ENCODE data around the gene PLXNB2.

The PLXNB2 gene

DNA sequence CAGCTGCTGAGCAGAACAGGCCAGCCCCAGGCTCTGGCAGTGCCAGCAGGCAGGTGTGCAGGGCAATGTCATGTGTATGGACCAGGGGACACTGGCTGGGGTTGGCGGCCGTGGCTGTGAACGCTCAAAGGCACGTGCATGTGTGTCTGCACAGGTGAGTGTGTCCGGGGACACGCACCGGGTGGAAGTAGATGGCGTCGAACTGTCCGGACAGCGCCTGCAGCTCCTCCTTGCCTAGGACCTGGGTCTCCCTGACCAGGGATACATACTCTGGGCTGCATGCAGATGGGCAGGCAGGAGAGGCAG lies 57.2 kb downstream of the PLXNB2 start:
- no peak for DNase-seq

- no peak for DNase-seq
These were observed 57.9 kb downstream of the PLXNB2 start for GRCh38 chr22:50249341-50250248.

DNA sequence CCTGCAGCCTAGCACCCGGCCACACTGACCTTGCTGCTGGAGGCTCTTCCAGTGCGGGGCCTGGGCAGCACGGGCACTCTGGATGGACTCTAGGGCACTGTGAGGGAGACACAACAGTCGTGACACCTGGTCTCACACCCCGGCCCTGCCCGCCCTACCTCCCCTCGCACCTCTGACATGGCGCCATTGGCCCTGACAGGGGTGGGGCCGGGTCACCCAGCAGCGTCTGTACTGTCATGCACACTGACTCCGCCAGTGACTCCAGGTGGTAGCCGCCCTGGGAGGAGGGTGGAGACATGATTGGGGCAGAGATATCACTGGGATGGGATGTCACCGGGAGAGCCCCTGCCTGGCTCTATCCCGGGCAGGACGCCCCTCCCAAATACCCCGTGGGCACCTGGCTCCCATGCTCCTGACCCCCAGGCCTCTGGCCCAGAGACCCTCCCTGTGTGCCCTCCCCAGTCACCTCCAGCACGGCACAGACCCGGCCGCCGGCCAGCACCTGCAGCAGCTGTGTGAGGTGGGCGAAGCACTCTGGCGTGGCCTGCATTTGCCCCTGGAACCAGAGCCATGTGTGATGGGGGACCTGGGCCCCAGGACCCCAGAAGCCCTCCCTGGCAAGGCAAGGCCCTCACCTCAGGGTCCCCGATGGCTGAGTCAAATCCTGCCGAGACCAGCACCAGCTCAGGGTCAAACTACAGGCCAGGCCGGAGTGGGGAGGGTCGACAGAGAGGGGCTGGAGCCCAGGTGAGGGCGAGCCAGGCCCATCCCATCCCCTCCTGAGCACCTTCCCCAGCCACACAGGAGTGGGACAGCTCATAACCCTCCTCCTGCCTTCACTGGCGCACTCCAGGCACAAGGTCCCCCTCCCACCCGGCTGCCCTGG lies 59.0 kb downstream of the PLXNB2 start:
- no peak for DNase-seq

DNA sequence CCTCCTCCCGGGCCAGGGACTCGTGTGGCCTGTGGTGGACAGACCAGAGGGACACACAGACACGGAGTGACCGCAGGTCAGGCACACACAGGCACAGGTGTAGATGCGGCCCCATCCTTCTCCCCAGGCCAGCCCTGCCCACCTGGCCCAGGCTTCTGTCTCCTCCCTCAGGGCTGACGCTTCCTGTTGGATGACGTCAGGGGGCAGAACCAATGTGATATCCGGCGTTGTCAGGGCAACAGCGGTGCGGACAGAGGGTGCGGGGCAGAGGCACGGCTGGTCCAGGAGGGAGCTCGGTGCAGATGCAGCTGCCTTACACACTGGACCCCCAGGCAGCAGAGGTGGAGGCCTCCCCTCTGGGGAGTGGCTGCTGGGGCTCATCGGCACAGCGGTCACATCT lies 59.7 kb downstream of the PLXNB2 start:
- peak; percentile 58 for DNase-seq

DNA sequence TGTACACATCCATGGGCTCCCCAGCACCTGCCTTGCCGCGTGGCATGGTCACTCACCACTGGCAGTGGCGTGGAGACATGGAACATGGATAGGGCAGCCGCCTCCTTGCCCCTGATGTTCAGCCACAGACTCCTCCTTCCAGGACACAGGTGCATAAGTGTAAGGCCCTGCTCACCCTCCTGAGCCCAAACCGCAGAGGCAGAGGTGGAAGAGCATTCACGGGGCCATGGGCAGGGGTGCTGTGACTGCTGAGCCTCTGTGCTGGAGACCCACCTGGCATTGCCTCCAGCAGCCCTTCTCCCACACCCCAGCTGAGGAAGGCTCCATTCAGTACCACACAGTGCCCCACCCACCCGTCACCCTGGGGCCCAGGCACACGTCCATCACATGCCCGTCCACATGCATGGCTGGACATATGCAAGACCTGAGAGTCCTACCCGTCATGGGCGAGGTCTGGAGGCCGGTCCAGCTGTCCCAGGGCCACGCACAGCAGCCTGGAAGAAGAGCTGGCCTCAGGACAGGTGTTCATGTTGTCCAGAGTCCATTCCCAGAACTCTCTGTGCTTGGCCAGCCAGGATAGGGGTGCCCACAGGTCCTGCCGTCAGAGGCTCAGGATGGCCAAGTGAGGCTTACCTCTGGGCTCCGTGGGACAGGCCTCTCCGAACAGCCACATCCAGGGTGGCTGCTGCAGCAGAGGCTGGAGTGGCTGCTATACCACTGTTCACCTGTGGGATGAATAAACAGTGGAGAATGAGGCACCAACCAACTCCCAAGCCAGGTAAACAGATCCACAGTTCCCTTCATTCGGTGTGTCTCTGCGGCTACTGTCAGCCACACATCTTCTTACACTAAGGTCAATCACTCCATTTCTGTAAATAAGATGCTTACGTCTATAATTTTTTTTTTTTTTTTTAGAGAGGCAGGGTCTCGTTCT lies 60.9 kb downstream of the PLXNB2 start:
- peak; percentile 17 for DNase-seq

- DNase-seq, result peak; percentile 76
These were observed 62.0 kb downstream of the PLXNB2 start for GRCh38 chr22:50245214-50246072.

- DNase-seq, result peak; percentile 93
These were observed 62.8 kb downstream of the PLXNB2 start, which contains the start of gene TUBGCP6 for GRCh38 chr22:50244420-50245213. Gene TUBGCP6 (minus strand): TSS chr22:50245023. CDS start chr22:50244459, 564 bp downstream.

DNA sequence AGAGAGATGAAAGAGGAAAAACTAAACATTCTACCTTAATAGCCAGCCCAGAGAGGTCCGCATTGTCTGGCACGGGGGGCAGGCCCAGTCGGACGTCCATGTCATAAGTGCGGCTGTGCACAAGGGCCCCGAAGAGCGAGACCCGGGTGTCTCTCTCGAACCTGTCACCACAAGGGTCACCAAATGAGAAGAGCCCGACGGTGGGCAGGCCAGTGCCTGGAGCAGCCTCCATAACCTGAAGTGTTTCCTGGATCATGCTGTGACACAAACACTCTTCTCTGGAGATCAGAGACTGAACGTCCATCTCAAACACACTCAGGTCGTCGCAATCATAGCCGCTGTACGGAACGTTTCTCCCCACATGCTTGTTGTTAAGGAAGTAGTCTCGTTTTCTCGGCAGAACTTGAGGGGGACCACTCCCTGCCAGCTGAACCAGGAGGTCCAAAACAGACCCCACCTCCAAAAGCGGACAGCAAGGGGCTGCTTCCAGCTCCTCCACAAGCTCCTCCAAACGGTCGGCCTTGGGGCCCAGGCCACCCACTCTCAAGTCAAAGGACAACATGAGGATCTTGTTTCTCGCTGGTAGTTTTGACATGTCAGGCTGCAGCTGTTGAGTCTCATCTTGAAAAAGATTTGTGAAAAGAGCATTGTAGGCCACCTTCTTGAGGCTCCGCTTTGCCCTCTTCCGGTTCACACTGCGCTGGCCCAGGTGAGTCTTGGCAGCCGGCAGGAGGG lies 63.6 kb downstream of the PLXNB2 start:
- DNase-seq, result no peak

GRCh38 chr22:50242406-50242949 lies 65.0 kb downstream of the PLXNB2 start:
- DNase-seq, result no peak

GRCh38 chr22:50238755-50239154 lies 68.7 kb downstream of the PLXNB2 start:
- DNase-seq, result no peak

DNA sequence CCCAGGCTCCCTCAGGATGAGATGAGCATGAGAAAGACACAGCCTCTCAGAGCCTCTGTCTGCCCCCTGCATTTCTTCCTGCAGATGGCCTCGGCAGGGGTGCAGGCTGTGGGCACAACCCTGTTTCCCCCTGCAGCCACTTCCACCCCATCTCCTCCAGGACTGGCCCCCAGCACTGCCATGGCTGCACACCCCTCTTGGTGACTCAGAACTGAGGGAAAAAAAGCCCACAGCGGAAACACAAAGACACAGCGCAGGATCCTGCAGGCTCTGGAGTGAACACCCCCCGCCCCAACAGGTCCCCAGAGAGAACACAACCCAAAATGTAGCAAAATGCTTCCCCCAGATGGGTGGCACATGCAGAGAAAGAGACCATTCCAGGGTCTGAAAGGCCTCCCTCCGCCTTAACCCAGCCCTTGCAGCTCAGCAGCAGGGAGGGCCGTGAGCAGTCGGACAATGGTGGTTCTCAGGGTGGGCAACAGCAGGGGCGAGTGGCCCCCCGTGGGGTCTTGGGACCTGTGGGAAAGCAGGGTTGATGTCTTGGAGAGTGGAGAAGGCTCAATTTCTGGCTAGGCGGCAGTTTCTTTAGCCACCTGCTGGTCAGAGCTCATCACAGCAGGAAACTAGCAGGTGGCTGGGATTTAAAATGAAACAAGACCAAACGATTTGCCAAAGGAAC lies 70.6 kb downstream of the PLXNB2 start:
- DNase-seq, result peak; percentile 24

DNA sequence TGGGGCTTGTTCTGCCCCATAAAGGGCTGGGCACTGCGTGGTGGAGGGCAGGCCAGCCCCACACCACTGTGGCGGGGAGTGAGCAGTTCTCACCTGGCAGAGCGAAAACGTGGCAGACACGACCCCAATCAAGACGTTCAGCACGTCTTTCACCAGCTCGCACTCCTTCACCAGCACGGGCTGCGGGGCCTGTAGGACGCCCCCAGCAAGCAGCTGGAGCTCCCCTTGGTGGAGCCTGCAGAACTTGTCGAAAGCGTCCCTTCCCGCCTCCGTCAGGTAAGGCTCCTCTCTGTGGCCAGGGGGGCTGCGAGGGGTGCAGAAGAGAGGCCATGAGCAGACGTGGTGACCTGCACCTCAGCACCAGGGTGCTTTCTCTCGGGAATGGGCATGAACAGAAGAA lies 74.2 kb downstream of the PLXNB2 start:
- no peak for DNase-seq

DNA sequence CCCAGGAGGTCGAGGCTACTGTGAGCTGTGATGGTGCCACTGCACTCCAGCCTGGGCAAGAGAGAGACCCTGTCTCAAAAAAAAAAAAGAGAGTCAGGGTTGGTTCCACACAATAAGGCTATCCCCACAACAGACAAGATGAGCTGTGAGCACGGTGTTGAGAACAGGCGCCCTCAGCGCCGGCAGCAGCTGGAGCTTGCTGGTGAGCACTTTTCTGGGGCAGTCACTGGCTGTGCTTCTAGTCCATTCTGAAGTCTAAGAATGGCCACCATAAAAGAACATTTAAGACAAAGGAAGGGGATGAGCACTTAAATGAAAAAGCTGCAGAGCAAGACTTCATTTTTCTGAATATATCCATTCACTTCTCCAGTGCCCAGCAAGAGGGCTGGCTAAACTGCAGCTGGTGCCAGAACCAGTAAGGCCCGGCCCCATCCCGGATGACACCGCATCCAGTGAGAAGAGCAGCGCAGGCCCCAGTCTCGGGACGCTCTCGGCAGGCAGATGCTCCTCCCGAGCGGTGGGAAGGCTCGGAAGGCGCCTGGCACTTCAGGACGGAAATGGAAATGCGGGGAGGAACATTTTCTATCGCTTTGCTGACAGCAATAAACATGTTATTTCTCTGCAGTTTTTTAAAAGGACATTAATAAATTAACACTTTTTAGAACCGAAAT lies 74.8 kb downstream of the PLXNB2 start:
- DNase-seq, result no peak

DNA sequence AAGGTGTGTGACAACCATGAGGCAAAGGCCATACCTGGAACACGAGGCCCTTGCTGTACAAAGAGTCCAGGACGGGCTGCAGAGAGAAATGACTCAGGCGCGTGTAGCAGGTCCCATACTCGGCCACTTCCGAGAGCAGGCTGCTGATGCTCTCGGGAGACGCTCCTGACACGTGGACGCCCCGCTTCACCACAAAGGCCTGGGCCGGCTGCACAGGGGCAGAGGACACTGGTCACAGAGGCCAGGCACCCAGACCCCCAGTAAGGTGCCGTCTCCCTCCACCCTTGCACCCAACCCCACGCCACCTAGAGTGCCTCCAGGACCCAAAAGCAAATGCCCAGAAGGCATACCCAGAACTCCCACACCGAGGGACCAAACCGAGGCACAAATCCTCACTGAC lies 78.1 kb downstream of the PLXNB2 start:
- DNase-seq, result no peak

DNA sequence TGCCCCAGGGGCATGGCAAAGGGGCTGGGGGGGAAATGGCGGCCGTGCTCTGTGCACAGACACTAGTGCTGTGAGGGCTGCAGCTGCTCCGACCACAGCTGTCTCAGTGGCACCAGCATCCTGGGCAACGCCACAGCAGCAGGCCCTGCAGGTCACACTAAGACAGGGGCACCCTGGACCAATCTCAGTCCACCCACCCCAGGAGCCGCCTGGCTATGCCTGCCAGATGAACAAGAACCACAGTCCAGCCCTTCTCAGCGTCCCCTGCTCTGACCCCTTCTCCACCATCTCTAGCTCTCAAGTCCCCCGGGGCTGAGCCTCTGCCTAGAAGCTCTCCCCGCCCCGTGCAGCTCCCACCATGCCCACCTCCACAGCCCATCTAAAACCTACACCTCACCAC lies 79.1 kb downstream of the PLXNB2 start:
- no peak for DNase-seq

DNA sequence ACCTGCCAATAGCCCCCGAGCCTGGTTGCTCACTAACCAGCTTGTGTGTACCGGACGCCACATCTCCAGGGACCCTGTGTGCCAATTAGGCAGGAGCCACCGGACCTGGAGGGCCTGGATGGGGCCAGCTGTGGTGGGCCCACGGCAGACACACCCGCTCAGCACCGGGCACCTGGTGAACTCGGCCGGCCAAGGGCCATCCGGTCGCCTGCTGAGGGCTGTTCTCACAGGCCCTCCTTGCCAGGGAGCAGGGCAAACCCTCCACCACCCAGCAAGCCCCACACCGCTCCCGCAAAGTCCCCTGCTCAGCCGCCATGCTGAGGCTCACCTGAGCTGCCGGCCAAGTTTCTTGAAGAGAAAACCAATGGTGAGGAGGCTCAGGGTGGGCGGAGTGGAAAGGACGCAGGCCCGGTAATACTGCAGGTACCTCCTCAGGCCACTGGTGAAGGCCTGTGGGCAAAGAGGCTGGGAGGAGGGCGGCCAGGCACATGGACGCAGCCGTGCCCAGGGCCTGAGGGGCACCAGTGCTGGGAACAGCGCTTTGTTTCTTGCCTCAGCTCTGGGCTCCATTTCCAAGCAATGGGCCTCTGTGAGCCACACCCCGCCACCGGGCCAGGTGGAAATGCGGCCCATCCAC lies 79.7 kb downstream of the PLXNB2 start:
- DNase-seq, result no peak

- no peak for DNase-seq
These were observed 80.6 kb downstream of the PLXNB2 start for GRCh38 chr22:50226875-50227165.
